Esophagus muscularis mucosa (tissue), 4 donors: Measurements from ENCODE around the gene GPI. TPM values are rescaled to one million over a fixed set of nuclear protein-coding genes. Genes with fewer than 3 reads are reported as not detected.
A peak's percentile ranks its signal among the peaks of the same experiment; 100 is the strongest.

Experiments used
- DNase-seq: peaks from one replicate; pipeline ENCODE4 v3.0.0-alpha.2; 2017; ENCODE audit errors: extremely low spot score
- H3K27ac ChIP-seq, 4 donors: fragments of 200-600 bp; sonication (generic); replicated peaks in 1 of 4; 1 replicate in 3 of 4; 2 replicates in 1 of 4; pipeline ENCODE4 v1.5.1; 2016 to 2019; ENCODE audit warnings: mild to moderate bottlenecking in 1 of 4
- H3K27me3 ChIP-seq, 4 donors: fragments of 200-600 bp; sonication (generic); one replicate each; pipeline versions ENCODE4 v1.5.1 to v1.6.0; 2016 to 2019
- H3K36me3 ChIP-seq, 4 donors: fragments of 200-600 bp; sonication (generic); one replicate each; pipeline ENCODE4 v1.5.1; 2016 to 2019
- H3K4me1 ChIP-seq, 4 donors: fragments of 200-600 bp; sonication (generic); one replicate each; pipeline ENCODE4 v1.5.1; 2016 to 2019
- H3K4me3 ChIP-seq, 4 donors: fragments of 200-600 bp; sonication (generic); 1 replicate in 2 of 4; 2 replicates in 2 of 4; pipeline ENCODE4 v1.5.1; 2016 to 2019; ENCODE audit warnings: mild to moderate bottlenecking in 4 of 4, moderate library complexity in 1 of 4
- H3K9me3 ChIP-seq, 4 donors: fragments of 200-600 bp; sonication (generic); 1 replicate in 3 of 4; 2 replicates in 1 of 4; pipeline ENCODE4 v1.5.1; 2016 to 2019
- EP300 ChIP-seq: sonication (generic); formaldehyde crosslinking; IDR thresholded peaks from one replicate; pipeline ENCODE4 v1.6.1; 2017; ENCODE audit warnings: antibody characterized with exemption
- POLR2A ChIP-seq: fragments of 450-650 bp; IDR thresholded peaks from one replicate; pipeline ENCODE4 v1.6.1; 2017; ENCODE audit warnings: antibody characterized with exemption, moderate library complexity, mild to moderate bottlenecking, low read depth
- POLR2AphosphoS5 ChIP-seq, 2 donors: sonication (generic); formaldehyde crosslinking; IDR thresholded peaks; one replicate each; pipeline ENCODE4 v1.6.1; 2017; ENCODE audit warnings: antibody characterized with exemption in 2 of 2
- WGBS: methylation state at CpG from one replicate; pipeline ENCODE4 v1.1.5; 2018; 5-methylcytosine and 5-hydroxymethylcytosine counted together
- intact Hi-C: fragments of 100-400 bp; cut with DNase I; formaldehyde crosslinking; loops from one replicate; pipeline ENCODE4 v1.15.1; 2023
- total RNA-seq, 4 donors: library from RNA; depleted of rRNA; stranded (reverse); fragments of >200 nt; gene quantifications; one replicate each; pipeline versions ENCODE4 v1.1.0 to v1.2.1, GENCODE V29; 2016
- TF ChIP-seq, protein P1 (sequence below), 3 experiments: fragments of 200-600 bp in 2 of 3; fragments of 450-650 bp in 1 of 3; sonication (generic) in 2 of 3; IDR thresholded peaks; one replicate each; pipeline ENCODE4 v1.5.1; 2017 to 2019; ENCODE audit warnings: antibody characterized with exemption in 3 of 3, mild to moderate bottlenecking in 2 of 3, moderate library complexity in 1 of 3

The GPI gene
- total RNA-seq, 4 donors from 2014 or later, result 121 to 313 (median 212) TPM

- intact Hi-C loops, result loop anchor here (5.0 kb wide), 1 partner anchor 66 kb away; no protein-coding TSS in a partner anchor
- Histone ChIP-seq H3K9me3 (no peaks in the 10 kb centered on the region), H3K27me3 (no peaks in the 10 kb centered on the region), H3K4me1 (peaks cover 32 to 61% (median 51%) of the 10 kb centered on the region in 4 donors), H3K4me3 (peak overlapping the region in 2 of 4 donors; percentile 76 to 91), H3K36me3 (peaks cover 13 to 39% (median 32%) of the 10 kb centered on the region in 4 donors), H3K27ac (peak overlapping the region; percentile 10 to 91 (median 28))
- DNase-seq, result no peak
- 33% methylated on average over 6 of the region's 6 CpGs for WGBS
- no peak for TF ChIP-seq EP300
- TF ChIP-seq, protein P1, sequence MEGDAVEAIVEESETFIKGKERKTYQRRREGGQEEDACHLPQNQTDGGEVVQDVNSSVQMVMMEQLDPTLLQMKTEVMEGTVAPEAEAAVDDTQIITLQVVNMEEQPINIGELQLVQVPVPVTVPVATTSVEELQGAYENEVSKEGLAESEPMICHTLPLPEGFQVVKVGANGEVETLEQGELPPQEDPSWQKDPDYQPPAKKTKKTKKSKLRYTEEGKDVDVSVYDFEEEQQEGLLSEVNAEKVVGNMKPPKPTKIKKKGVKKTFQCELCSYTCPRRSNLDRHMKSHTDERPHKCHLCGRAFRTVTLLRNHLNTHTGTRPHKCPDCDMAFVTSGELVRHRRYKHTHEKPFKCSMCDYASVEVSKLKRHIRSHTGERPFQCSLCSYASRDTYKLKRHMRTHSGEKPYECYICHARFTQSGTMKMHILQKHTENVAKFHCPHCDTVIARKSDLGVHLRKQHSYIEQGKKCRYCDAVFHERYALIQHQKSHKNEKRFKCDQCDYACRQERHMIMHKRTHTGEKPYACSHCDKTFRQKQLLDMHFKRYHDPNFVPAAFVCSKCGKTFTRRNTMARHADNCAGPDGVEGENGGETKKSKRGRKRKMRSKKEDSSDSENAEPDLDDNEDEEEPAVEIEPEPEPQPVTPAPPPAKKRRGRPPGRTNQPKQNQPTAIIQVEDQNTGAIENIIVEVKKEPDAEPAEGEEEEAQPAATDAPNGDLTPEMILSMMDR (IDR thresholded peaks at IDR 0.05), result peak; percentile 41 to 62 (median 55)
Observed at GRCh38 chr19:34430738-34431625, 66.0 kb downstream of the GPI start.

GRCh38 chr19:34431681-34432402, 66.8 kb downstream of the GPI start:
- H3K4me1 ChIP-seq, result peaks cover 32 to 61% (median 51%) of the 10 kb centered on the region in 4 donors
- peaks cover 19 to 42% (median 39%) of the 10 kb centered on the region in 4 donors for H3K36me3 ChIP-seq
- no peak for DNase-seq
- intact Hi-C loops, result loop anchor here (5.0 kb wide), 1 partner anchor 65 kb away; no protein-coding TSS in a partner anchor
- TF ChIP-seq EP300, result no peak
- peak overlapping the region in 2 of 4 donors; percentile 27 to 91 for H3K27ac ChIP-seq
- H3K9me3 ChIP-seq, result no peaks in the 10 kb centered on the region
- H3K27me3 ChIP-seq, result no peaks in the 10 kb centered on the region
- no peak overlapping the region for H3K4me3 ChIP-seq
- 26% methylated on average over 2 of the region's 2 CpGs for WGBS

- Histone ChIP-seq H3K4me1 (peaks cover 27 to 56% (median 46%) of the 10 kb centered on the region in 4 donors), H3K36me3 (peaks cover 24 to 52% (median 49%) of the 10 kb centered on the region in 4 donors), H3K9me3 (no peaks in the 10 kb centered on the region), H3K4me3 (no peak overlapping the region), H3K27me3 (no peaks in the 10 kb centered on the region), H3K27ac (peak overlapping the region in 3 of 4 donors; percentile 35 to 52 (median 47))
- WGBS, result 85% methylated on average over 5 of the region's 5 CpGs
- DNase-seq, result no peak
- intact Hi-C loops, result loop anchor here (5.0 kb wide), 1 partner anchor 65 kb away; no protein-coding TSS in a partner anchor
- TF ChIP-seq, protein P1 (IDR thresholded peaks at IDR 0.05), result no peak
- TF ChIP-seq POLR2AphosphoS5 (IDR thresholded peaks at IDR 0.05) (peak; percentile 16 to 49), POLR2A (no peak), EP300 (peak; percentile 44)
Observed at GRCh38 chr19:34432797-34433196, 67.8 kb downstream of the GPI start.

DNA sequence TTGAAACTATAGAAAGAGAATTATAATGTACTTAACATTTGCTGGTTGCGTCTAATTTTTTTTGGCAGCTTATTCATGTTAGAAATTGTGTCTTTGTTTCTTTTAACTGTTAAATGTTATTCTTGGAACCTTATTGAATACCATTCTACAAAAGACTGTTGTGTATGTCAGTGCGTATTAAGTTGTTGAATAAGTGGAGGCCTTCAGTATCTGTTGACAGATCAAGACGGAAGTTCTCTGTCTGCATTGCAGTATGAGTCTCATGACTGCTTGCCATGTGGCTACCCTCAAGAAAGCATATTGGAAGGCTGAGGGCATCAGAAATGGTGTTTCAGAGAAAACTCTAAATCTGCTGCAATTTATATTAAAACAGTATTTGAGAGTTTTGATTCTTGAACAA, 71.7 kb downstream of the GPI start:
- 76% methylated on average over 3 of the region's 3 CpGs for WGBS
- Histone ChIP-seq H3K27me3 (no peaks in the 10 kb centered on the region), H3K9me3 (no peaks in the 10 kb centered on the region), H3K36me3 (peaks cover 46 to 89% (median 80%) of the 10 kb centered on the region in 4 donors), H3K27ac (no peak overlapping the region), H3K4me1 (peaks cover 9 to 28% (median 17%) of the 10 kb centered on the region in 4 donors), H3K4me3 (no peak overlapping the region)
- intact Hi-C loops, result no loop called here
- TF ChIP-seq, protein P1 (IDR thresholded peaks at IDR 0.05), result no peak
- TF ChIP-seq EP300 (no peak), POLR2AphosphoS5 (IDR thresholded peaks at IDR 0.05) (no peak), POLR2A (no peak)
- DNase-seq, result no peak

DNA sequence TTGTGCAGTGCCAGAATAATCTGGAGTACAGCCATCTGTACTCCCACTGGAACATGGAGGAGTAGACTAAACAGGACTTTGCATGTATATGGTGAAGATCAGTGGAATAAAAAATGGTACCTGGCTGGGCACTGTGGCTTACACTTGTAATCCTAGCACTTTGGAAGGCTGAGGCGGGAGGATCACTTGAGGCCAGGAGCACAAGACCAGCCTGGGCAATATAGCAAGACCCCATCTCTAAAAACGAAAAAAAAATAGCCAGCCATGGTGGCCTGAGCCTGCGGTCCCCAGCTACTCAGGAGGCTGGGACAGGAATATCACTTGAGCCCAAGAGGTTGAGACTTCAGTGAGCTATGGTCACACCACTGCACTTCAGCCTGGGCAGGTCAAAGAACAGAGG, 83.2 kb downstream of the GPI start:
- 98% methylated on average over 3 of the region's 3 CpGs for WGBS
- intact Hi-C loops, result no loop called here
- H3K4me1 ChIP-seq, result no peaks in the 10 kb centered on the region
- no peak for DNase-seq
- H3K27ac ChIP-seq, result no peak overlapping the region
- peaks cover 59 to 100% (median 90%) of the 10 kb centered on the region in 4 donors for H3K36me3 ChIP-seq
- TF ChIP-seq EP300 (no peak), POLR2AphosphoS5 (IDR thresholded peaks at IDR 0.05) (no peak), POLR2A (no peak)
- TF ChIP-seq, protein P1 (IDR thresholded peaks at IDR 0.05), result no peak
- H3K27me3 ChIP-seq, result no peaks in the 10 kb centered on the region
- H3K9me3 ChIP-seq, result no peaks in the 10 kb centered on the region
- H3K4me3 ChIP-seq, result no peak overlapping the region
